ENCODE data around the gene SEPTIN2.

DNA sequence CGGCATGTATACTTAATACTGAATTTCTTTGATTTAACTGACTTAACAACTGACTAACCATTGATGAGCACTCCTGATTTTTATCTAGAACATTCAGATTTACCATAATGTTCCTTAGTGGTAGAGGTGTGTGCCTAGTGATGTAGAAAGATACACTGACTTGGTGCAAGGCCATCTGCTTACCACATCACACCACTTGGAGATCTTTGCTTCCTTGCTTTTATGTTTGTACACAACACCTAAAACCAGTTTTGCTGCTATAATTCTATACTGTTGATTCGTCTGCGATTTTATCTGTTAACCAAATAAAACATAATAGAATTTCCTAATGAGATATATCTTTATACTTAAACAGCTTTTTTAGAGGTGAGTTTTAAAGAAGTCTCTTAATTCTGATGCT, 36.5 kb downstream of the SEPTIN2 start:
- TF ChIP-seq, protein P1, sequence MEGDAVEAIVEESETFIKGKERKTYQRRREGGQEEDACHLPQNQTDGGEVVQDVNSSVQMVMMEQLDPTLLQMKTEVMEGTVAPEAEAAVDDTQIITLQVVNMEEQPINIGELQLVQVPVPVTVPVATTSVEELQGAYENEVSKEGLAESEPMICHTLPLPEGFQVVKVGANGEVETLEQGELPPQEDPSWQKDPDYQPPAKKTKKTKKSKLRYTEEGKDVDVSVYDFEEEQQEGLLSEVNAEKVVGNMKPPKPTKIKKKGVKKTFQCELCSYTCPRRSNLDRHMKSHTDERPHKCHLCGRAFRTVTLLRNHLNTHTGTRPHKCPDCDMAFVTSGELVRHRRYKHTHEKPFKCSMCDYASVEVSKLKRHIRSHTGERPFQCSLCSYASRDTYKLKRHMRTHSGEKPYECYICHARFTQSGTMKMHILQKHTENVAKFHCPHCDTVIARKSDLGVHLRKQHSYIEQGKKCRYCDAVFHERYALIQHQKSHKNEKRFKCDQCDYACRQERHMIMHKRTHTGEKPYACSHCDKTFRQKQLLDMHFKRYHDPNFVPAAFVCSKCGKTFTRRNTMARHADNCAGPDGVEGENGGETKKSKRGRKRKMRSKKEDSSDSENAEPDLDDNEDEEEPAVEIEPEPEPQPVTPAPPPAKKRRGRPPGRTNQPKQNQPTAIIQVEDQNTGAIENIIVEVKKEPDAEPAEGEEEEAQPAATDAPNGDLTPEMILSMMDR (IDR thresholded peaks at IDR 0.05) = no peak
- TF ChIP-seq POLR2AphosphoS5 (IDR thresholded peaks at IDR 0.05) (no peak), POLR2A (IDR thresholded peaks at IDR 0.05) (no peak)
